Caco-2 (cell line): ENCODE results near the gene NAPEPLD. TPM values are rescaled to one million over a fixed set of nuclear protein-coding genes. Genes with fewer than 3 reads are reported as not detected.
"Not testable (repeated sequence)": the region's sequence is repeated elsewhere in the genome, so short reads cannot be mapped to it uniquely, and the experiment has no call there.

ENCODE experiments used
- BruUV-seq: library from RNA; stranded (reverse); fragments of 400-500 nt; replicated peaks from 2 replicates; lab custom pipeline; 2021; lab: Mats Ljungman, UMichigan
- CTCF ChIA-PET: fragments of 300-600 bp; sonication (Branson Sonifier 250); formaldehyde crosslinking; loops from one replicate; lab custom pipeline; 2022; ENCODE audit warnings: antibody characterized with exemption; lab: Charles Lee
- POLR2A ChIA-PET: fragments of 300-600 bp; sonication (Branson Sonifier 250); formaldehyde crosslinking; loops from one replicate; lab custom pipeline; 2022; ENCODE audit warnings: antibody characterized with exemption; lab: Charles Lee
- DNase-seq, 2 experiments: peaks; one replicate each; pipeline versions ENCODE4 v3.0.0 to v3.0.0-alpha.2; 2020 to 2022
- H3K27me3 ChIP-seq: replicated peaks from 2 replicates; pipeline ENCODE4 v1.6.0; 2011; ENCODE audit warnings: low read length; ENCODE audit not compliant: control insufficient read depth, insufficient read depth
- H3K36me3 ChIP-seq: 2 replicates; pipeline ENCODE4 v1.5.1; 2011; ENCODE audit warnings: low read length; ENCODE audit not compliant: control insufficient read depth, insufficient read depth
- H3K4me1 ChIP-seq: fragments of 250-450 bp; sonication (Bioruptor Pico); 2 replicates; pipeline ENCODE4 v1.5.1; 2020; ENCODE audit warnings: mild to moderate bottlenecking
- H3K4me3 ChIP-seq: 2 replicates; pipeline ENCODE4 v1.5.1; 2011; ENCODE audit warnings: low read depth, mild to moderate bottlenecking, control low read depth, low read length
- H3K9me3 ChIP-seq: fragments of 250-450 bp; sonication (Bioruptor Pico); 2 replicates; pipeline ENCODE4 v1.5.1; 2020; ENCODE audit warnings: mild to moderate bottlenecking, moderate library complexity
- H3K27ac Mint-ChIP-seq: one replicate; pipeline ENCODE4 v1.8.0; 2022; ENCODE audit warnings: mixed read lengths; ENCODE audit not compliant: unreplicated experiment
- H3K27me3 Mint-ChIP-seq: one replicate; pipeline ENCODE4 v1.8.0; 2022; ENCODE audit warnings: mixed read lengths; ENCODE audit not compliant: insufficient read depth, unreplicated experiment
- H3K36me3 Mint-ChIP-seq: one replicate; pipeline ENCODE4 v1.8.0; 2022; ENCODE audit warnings: mild to moderate bottlenecking, mixed read lengths; ENCODE audit not compliant: insufficient read depth, unreplicated experiment
- H3K4me1 Mint-ChIP-seq: one replicate; pipeline ENCODE4 v1.8.0; 2022; ENCODE audit warnings: low read depth, mixed read lengths; ENCODE audit not compliant: unreplicated experiment
- H3K4me3 Mint-ChIP-seq: one replicate; pipeline ENCODE4 v1.8.0; 2022; ENCODE audit warnings: mild to moderate bottlenecking, moderate library complexity, mixed read lengths; ENCODE audit not compliant: unreplicated experiment
- H3K9me3 Mint-ChIP-seq: one replicate; pipeline ENCODE4 v1.8.0; 2022; ENCODE audit warnings: mixed read lengths; ENCODE audit not compliant: unreplicated experiment
- CTCF ChIP-seq, 2 experiments: fragments of 200-600 bp in 1 of 2; IDR thresholded peaks; 1 replicate in 1 of 2; 2 replicates in 1 of 2; pipeline versions ENCODE4 v1.5.1 to v1.8.0; 2011 to 2022; ENCODE audit warnings: antibody characterized with exemption in 1 of 2, control low read depth in 1 of 2, inconsistent platforms in 1 of 2, low read depth in 1 of 2, low read length in 1 of 2, mild to moderate bottlenecking in 1 of 2, moderate library complexity in 1 of 2; ENCODE audit not compliant: insufficient read depth in 1 of 2, severe bottlenecking in 1 of 2, unreplicated experiment in 1 of 2
- intact Hi-C: fragments of 100-400 bp; cut with micrococcal nuclease; formaldehyde crosslinking; loops from one replicate; pipeline ENCODE4 v1.10.0; 2022; ENCODE audit not compliant: unreplicated experiment
- total RNA-seq: library from RNA; stranded (reverse); gene quantifications from 2 replicates; pipeline ENCODE4 v1.2.3, GENCODE V29; 2022

NAPEPLD gene
- total RNA-seq, 1 experiment from 2014 or later = 16.9 TPM

GRCh38 chr7:103097041-103097440, 51.9 kb downstream of the NAPEPLD start:
- H3K4me3 Mint-ChIP-seq = no peak overlapping the region
- H3K27me3 Mint-ChIP-seq = no peaks in the 10 kb centered on the region
- ChIA-PET CTCF (no interaction called here), POLR2A (no interaction called here)
- intact Hi-C loops = no loop called here
- no peak for TF ChIP-seq CTCF (IDR thresholded peaks at IDR 0.05; ENCODE audit: insufficient read depth in 1 of 2, low read depth in 1 of 2, low read length in 1 of 2, severe bottlenecking in 1 of 2, unreplicated experiment in 1 of 2)
- H3K27ac Mint-ChIP-seq = no peak overlapping the region
- Histone ChIP-seq H3K36me3 (no peaks in the 10 kb centered on the region), H3K4me3 (no peak overlapping the region), H3K9me3 (no peaks in the 10 kb centered on the region), H3K4me1 (no peaks in the 10 kb centered on the region), H3K27me3 (no peaks in the 10 kb centered on the region)
- BruUV-seq = no TSS peak
- H3K36me3 Mint-ChIP-seq = peaks cover 38% of the 10 kb centered on the region
- H3K4me1 Mint-ChIP-seq = no peaks in the 10 kb centered on the region
- H3K9me3 Mint-ChIP-seq = no peaks in the 10 kb centered on the region
- DNase-seq = no peak

GRCh38 chr7:103095558-103095957, 53.3 kb downstream of the NAPEPLD start:
- H3K36me3 ChIP-seq, H3K4me3 Mint-ChIP-seq, H3K4me1 Mint-ChIP-seq, H3K27me3 Mint-ChIP-seq, H3K9me3 Mint-ChIP-seq, CTCF ChIA-PET, DNase-seq, intact Hi-C loops, H3K4me3 ChIP-seq, H3K4me1 ChIP-seq, POLR2A ChIA-PET, H3K27me3 ChIP-seq, H3K27ac Mint-ChIP-seq, BruUV-seq, H3K9me3 ChIP-seq: not testable (repeated sequence)
- peaks cover 37% of the 10 kb centered on the region for H3K36me3 Mint-ChIP-seq

GRCh38 chr7:103094102-103094501, 54.8 kb downstream of the NAPEPLD start:
- no peak for DNase-seq
- BruUV-seq = no TSS peak
- H3K9me3 ChIP-seq = no peaks in the 10 kb centered on the region
- H3K4me1 Mint-ChIP-seq = no peaks in the 10 kb centered on the region
- H3K4me3 ChIP-seq = no peak overlapping the region
- H3K27ac Mint-ChIP-seq = no peak overlapping the region
- no peak overlapping the region for H3K4me3 Mint-ChIP-seq
- intact Hi-C loops = no loop called here
- H3K36me3 Mint-ChIP-seq = peaks cover 33% of the 10 kb centered on the region
- H3K27me3 ChIP-seq = no peaks in the 10 kb centered on the region
- no peaks in the 10 kb centered on the region for H3K36me3 ChIP-seq
- H3K27me3 Mint-ChIP-seq = no peaks in the 10 kb centered on the region
- H3K9me3 Mint-ChIP-seq = no peaks in the 10 kb centered on the region
- no peaks in the 10 kb centered on the region for H3K4me1 ChIP-seq
- TF ChIP-seq CTCF (IDR thresholded peaks at IDR 0.05; ENCODE audit: insufficient read depth in 1 of 2, low read depth in 1 of 2, low read length in 1 of 2, severe bottlenecking in 1 of 2, unreplicated experiment in 1 of 2) = no peak
- ChIA-PET CTCF (no interaction called here), POLR2A (no interaction called here)

- Histone ChIP-seq H3K4me3 (no peak overlapping the region), H3K9me3 (no peaks in the 10 kb centered on the region), H3K4me1 (no peaks in the 10 kb centered on the region), H3K27me3 (no peaks in the 10 kb centered on the region), H3K36me3 (no peaks in the 10 kb centered on the region)
- H3K4me3 Mint-ChIP-seq = no peak overlapping the region
- POLR2A ChIA-PET = no interaction called here
- no peak overlapping the region for H3K27ac Mint-ChIP-seq
- no peak for DNase-seq
- TF ChIP-seq CTCF (IDR thresholded peaks at IDR 0.05; ENCODE audit: insufficient read depth in 1 of 2, low read depth in 1 of 2, low read length in 1 of 2, severe bottlenecking in 1 of 2, unreplicated experiment in 1 of 2) = no peak
- intact Hi-C loops = no loop called here
- H3K36me3 Mint-ChIP-seq = peaks cover 33% of the 10 kb centered on the region
- BruUV-seq = no TSS peak
- H3K9me3 Mint-ChIP-seq = no peaks in the 10 kb centered on the region
- H3K4me1 Mint-ChIP-seq = no peaks in the 10 kb centered on the region
- H3K27me3 Mint-ChIP-seq = no peaks in the 10 kb centered on the region
- CTCF ChIA-PET = no interaction called here
These were observed 55.5 kb downstream of the NAPEPLD start for GRCh38 chr7:103093429-103093828.

GRCh38 chr7:103092321-103092720, 56.6 kb downstream of the NAPEPLD start:
- H3K4me3 ChIP-seq, intact Hi-C loops, H3K27ac Mint-ChIP-seq, H3K4me1 Mint-ChIP-seq, H3K4me1 ChIP-seq, H3K27me3 ChIP-seq, H3K9me3 Mint-ChIP-seq, CTCF ChIA-PET, BruUV-seq, DNase-seq, H3K27me3 Mint-ChIP-seq, H3K9me3 ChIP-seq, H3K4me3 Mint-ChIP-seq, H3K36me3 ChIP-seq: not testable (repeated sequence)
- peaks cover 32% of the 10 kb centered on the region for H3K36me3 Mint-ChIP-seq
- POLR2A ChIA-PET = interaction anchor here (0.5 kb wide), 1 partner anchor 18 kb away, joined by 3 read pairs; the partner anchor contains the start of genes ARMC10 and FBXL13
